H9 (cell line): ENCODE results near the gene MGAT4A. TPM values are rescaled to one million over a fixed set of nuclear protein-coding genes. Genes with fewer than 3 reads are reported as not detected.

Experiments used
- DNase-seq: peaks from one replicate; pipeline ENCODE4 v3.0.0-alpha.2; 2017
- H2AFZ ChIP-seq: one replicate; pipeline ENCODE4 v1.6.1; 2013; ENCODE audit warnings: mild to moderate bottlenecking, low read length, control low read depth, moderate library complexity
- H2AK5ac ChIP-seq: 2 replicates; pipeline ENCODE4 v1.6.1; 2013; ENCODE audit warnings: low read length, control low read depth, mixed read lengths; ENCODE audit not compliant: insufficient read length
- H2BK120ac ChIP-seq: one replicate; pipeline ENCODE4 v1.6.1; 2013; ENCODE audit warnings: low read depth, mild to moderate bottlenecking, low read length, control low read depth, inconsistent platforms; ENCODE audit not compliant: poor library complexity, severe bottlenecking
- H2BK12ac ChIP-seq: 2 replicates; pipeline ENCODE4 v1.6.1; 2013; ENCODE audit warnings: low read length, control low read depth, mixed read lengths, low read depth; ENCODE audit not compliant: insufficient read length
- H2BK15ac ChIP-seq: 2 replicates; pipeline ENCODE4 v1.6.1; 2013; ENCODE audit warnings: low read depth, low read length, control low read depth
- H2BK20ac ChIP-seq: one replicate; pipeline ENCODE4 v1.6.1; 2013; ENCODE audit warnings: low read depth, mild to moderate bottlenecking, low read length, control low read depth, inconsistent platforms; ENCODE audit not compliant: poor library complexity, severe bottlenecking
- H2BK5ac ChIP-seq: 2 replicates; pipeline ENCODE4 v1.6.1; 2013; ENCODE audit warnings: low read length, control low read depth, mixed read lengths; ENCODE audit not compliant: insufficient read length
- H3K14ac ChIP-seq: 2 replicates; pipeline ENCODE4 v1.6.1; 2013; ENCODE audit warnings: low read length, control low read depth; ENCODE audit not compliant: insufficient read depth
- H3K18ac ChIP-seq: 2 replicates; pipeline ENCODE4 v1.6.1; 2013; ENCODE audit warnings: low read depth, mild to moderate bottlenecking, mixed read lengths, low read length, control low read depth; ENCODE audit not compliant: insufficient read length
- H3K23ac ChIP-seq: 2 replicates; pipeline ENCODE4 v1.6.1; 2013; ENCODE audit warnings: low read length, control low read depth, mixed read lengths, low read depth; ENCODE audit not compliant: insufficient read length
- H3K23me2 ChIP-seq: 2 replicates; pipeline ENCODE4 v1.6.1; 2013; ENCODE audit warnings: low read depth, mild to moderate bottlenecking, mixed read lengths, low read length, control low read depth; ENCODE audit not compliant: insufficient read length, poor library complexity, severe bottlenecking
- H3K27ac ChIP-seq: 2 replicates; pipeline ENCODE4 v1.5.1; 2013; ENCODE audit warnings: low read length, control low read depth, mixed read lengths, low read depth; ENCODE audit not compliant: insufficient read length
- H3K27me3 ChIP-seq: 2 replicates; pipeline ENCODE4 v1.6.1; 2013; ENCODE audit warnings: low read length, control low read depth, inconsistent platforms; ENCODE audit not compliant: insufficient read depth
- H3K4ac ChIP-seq: 2 replicates; pipeline ENCODE4 v1.6.1; 2013; ENCODE audit warnings: low read depth, mild to moderate bottlenecking, control low read depth, inconsistent platforms, low read length, moderate library complexity
- H3K4me1 ChIP-seq: 2 replicates; pipeline ENCODE4 v1.6.1; 2013; ENCODE audit warnings: low read length, control low read depth, inconsistent platforms; ENCODE audit not compliant: insufficient read depth
- H3K4me2 ChIP-seq: 2 replicates; pipeline ENCODE4 v1.6.1; 2013; ENCODE audit warnings: low read length, control low read depth, mixed read lengths; ENCODE audit not compliant: insufficient read length, insufficient read depth
- H3K56ac ChIP-seq: 2 replicates; pipeline ENCODE4 v1.6.1; 2013; ENCODE audit warnings: low read depth, mild to moderate bottlenecking, mixed read lengths, low read length, control low read depth; ENCODE audit not compliant: insufficient read length
- H3K79me1 ChIP-seq: 2 replicates; pipeline ENCODE4 v1.6.1; 2013; ENCODE audit warnings: low read depth, mild to moderate bottlenecking, moderate library complexity, low read length, control low read depth, inconsistent platforms; ENCODE audit not compliant: insufficient read depth, poor library complexity, severe bottlenecking
- H3K79me2 ChIP-seq: 2 replicates; pipeline ENCODE4 v1.6.1; 2013; ENCODE audit warnings: low read length, control low read depth, inconsistent platforms; ENCODE audit not compliant: insufficient read depth
- H3K9ac ChIP-seq: 2 replicates; pipeline ENCODE4 v1.6.1; 2013; ENCODE audit warnings: low read length, control low read depth, mixed read lengths; ENCODE audit not compliant: insufficient read length; ENCODE audit errors: extremely low read depth
- H3K9me3 ChIP-seq: one replicate; pipeline ENCODE4 v1.6.1; 2013; ENCODE audit warnings: low read depth, low read length, inconsistent platforms; ENCODE audit not compliant: control insufficient read depth
- H3T11ph ChIP-seq: one replicate; pipeline ENCODE4 v1.6.1; 2013; ENCODE audit warnings: mild to moderate bottlenecking, low read length, control low read depth, inconsistent platforms
- H4K20me1 ChIP-seq: one replicate; pipeline ENCODE4 v1.6.1; 2013; ENCODE audit not compliant: control insufficient read depth, insufficient read length, insufficient read depth
- H4K5ac ChIP-seq: 2 replicates; pipeline ENCODE4 v1.6.1; 2013; ENCODE audit warnings: low read depth, mild to moderate bottlenecking, mixed read lengths, low read length, control low read depth; ENCODE audit not compliant: insufficient read length
- H4K8ac ChIP-seq: replicated peaks from 2 replicates; pipeline ENCODE4 v1.6.1; 2013; ENCODE audit warnings: low read length, control low read depth, mixed read lengths, low read depth; ENCODE audit not compliant: insufficient read length
- H4K91ac ChIP-seq: 2 replicates; pipeline ENCODE4 v1.6.1; 2013; ENCODE audit warnings: low read depth, mild to moderate bottlenecking, moderate library complexity, mixed read lengths, low read length, control low read depth; ENCODE audit not compliant: insufficient read length
- H3K27ac Mint-ChIP-seq, 3 experiments: 2 replicates in 2 of 3; 3 replicates in 1 of 3; pipeline ENCODE4 v1.8.0; 2020 to 2021; ENCODE audit warnings: mixed read lengths in 3 of 3, mild to moderate bottlenecking in 1 of 3, moderate library complexity in 1 of 3
- H3K27me3 Mint-ChIP-seq: 2 replicates; pipeline ENCODE4 v1.8.0; 2021; ENCODE audit warnings: low read depth, mild to moderate bottlenecking, moderate library complexity, mixed read lengths
- H3K36me3 Mint-ChIP-seq, 3 experiments: 2 replicates in 2 of 3; 3 replicates in 1 of 3; pipeline ENCODE4 v1.8.0; 2020 to 2021; ENCODE audit warnings: low read depth in 3 of 3, mixed read lengths in 3 of 3; ENCODE audit not compliant: insufficient read depth in 1 of 3
- H3K4me1 Mint-ChIP-seq, 2 experiments: 2 replicates each; pipeline ENCODE4 v1.8.0; 2020; ENCODE audit warnings: mixed read lengths in 2 of 2
- H3K4me3 Mint-ChIP-seq, 2 experiments: 2 replicates in 1 of 2; 3 replicates in 1 of 2; pipeline ENCODE4 v1.8.0; 2020 to 2021; ENCODE audit warnings: mild to moderate bottlenecking in 2 of 2, mixed read lengths in 2 of 2, moderate library complexity in 1 of 2
- H3K9me3 Mint-ChIP-seq, 2 experiments: 2 replicates in 1 of 2; 3 replicates in 1 of 2; pipeline ENCODE4 v1.8.0; 2020; ENCODE audit warnings: mild to moderate bottlenecking in 2 of 2, mixed read lengths in 2 of 2, moderate library complexity in 1 of 2
- WGBS: extraction: QIAGEN DNeasy Blood & Tissue Kit; methylation state at CpG from one replicate; pipeline ENCODE4 v1.1.7; 2013; ENCODE audit warnings: missing lambda C conversion rate, low lambda C conversion rate, mixed read lengths; ENCODE audit not compliant: insufficient read length; ENCODE audit errors: extremely low coverage; 5-methylcytosine and 5-hydroxymethylcytosine counted together
- total RNA-seq: library from RNA; stranded (reverse); gene quantifications from 2 replicates; pipeline ENCODE4 v1.2.1, GENCODE V29; 2021
- TF ChIP-seq, protein P1 (sequence below): fragments of 200-600 bp; sonication (generic); conservative IDR thresholded peaks from 3 replicates; pipeline ENCODE4 v1.8.0; 2021; ENCODE audit warnings: antibody characterized with exemption, mild to moderate bottlenecking

Gene MGAT4A
- total RNA-seq, 1 experiment from 2014 or later: 3.5 TPM

DNA sequence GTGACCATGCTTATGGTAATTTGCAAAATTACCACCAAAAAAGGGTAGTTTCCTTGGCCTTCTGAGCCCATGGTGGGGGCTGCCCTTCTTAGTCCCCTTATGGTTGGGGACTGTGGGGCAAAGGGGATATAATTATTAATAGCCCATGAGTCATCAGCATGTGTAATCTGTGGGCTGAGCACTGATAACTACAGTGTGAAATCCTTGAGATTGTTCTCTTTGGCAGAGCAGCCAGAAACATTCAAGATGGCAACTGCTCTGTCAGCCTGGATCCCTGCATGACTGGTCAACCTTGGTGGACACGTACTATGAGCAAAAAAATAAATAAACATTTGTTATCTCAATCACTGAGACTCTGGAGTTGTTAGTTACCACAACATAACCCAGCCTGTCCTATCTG, 61.3 kb downstream of the MGAT4A start:
- H3K56ac ChIP-seq: no peak overlapping the region
- H2BK12ac ChIP-seq: no peak overlapping the region
- H3K9me3 Mint-ChIP-seq: peaks cover 14 to 27% of the 10 kb centered on the region in 2 experiments
- no peaks in the 10 kb centered on the region for H3K27me3 ChIP-seq
- H3K18ac ChIP-seq: no peak overlapping the region
- no peaks in the 10 kb centered on the region for H3K9me3 ChIP-seq
- no peak overlapping the region for H3K14ac ChIP-seq
- no peak overlapping the region for H3K4me3 Mint-ChIP-seq
- no peak overlapping the region for H2BK20ac ChIP-seq
- TF ChIP-seq, protein P1, sequence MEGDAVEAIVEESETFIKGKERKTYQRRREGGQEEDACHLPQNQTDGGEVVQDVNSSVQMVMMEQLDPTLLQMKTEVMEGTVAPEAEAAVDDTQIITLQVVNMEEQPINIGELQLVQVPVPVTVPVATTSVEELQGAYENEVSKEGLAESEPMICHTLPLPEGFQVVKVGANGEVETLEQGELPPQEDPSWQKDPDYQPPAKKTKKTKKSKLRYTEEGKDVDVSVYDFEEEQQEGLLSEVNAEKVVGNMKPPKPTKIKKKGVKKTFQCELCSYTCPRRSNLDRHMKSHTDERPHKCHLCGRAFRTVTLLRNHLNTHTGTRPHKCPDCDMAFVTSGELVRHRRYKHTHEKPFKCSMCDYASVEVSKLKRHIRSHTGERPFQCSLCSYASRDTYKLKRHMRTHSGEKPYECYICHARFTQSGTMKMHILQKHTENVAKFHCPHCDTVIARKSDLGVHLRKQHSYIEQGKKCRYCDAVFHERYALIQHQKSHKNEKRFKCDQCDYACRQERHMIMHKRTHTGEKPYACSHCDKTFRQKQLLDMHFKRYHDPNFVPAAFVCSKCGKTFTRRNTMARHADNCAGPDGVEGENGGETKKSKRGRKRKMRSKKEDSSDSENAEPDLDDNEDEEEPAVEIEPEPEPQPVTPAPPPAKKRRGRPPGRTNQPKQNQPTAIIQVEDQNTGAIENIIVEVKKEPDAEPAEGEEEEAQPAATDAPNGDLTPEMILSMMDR: no peak
- H3K27ac ChIP-seq: no peak overlapping the region
- H2BK120ac ChIP-seq: no peak overlapping the region
- H2BK5ac ChIP-seq: no peak overlapping the region
- peaks cover 13 to 22% (median 13%) of the 10 kb centered on the region in 3 experiments for H3K36me3 Mint-ChIP-seq
- H4K8ac ChIP-seq: no peak overlapping the region
- H4K5ac ChIP-seq: no peak overlapping the region
- no peaks in the 10 kb centered on the region for H3K23me2 ChIP-seq
- no peaks in the 10 kb centered on the region for H3K4me1 ChIP-seq
- no peak overlapping the region for H3K23ac ChIP-seq
- WGBS: no CpG with 5 or more reads among the region's 1 CpG
- no peak overlapping the region for H3K4me2 ChIP-seq
- no peak overlapping the region for H2AFZ ChIP-seq
- no peak overlapping the region for H2AK5ac ChIP-seq
- DNase-seq: no peak
- no peaks in the 10 kb centered on the region for H3K79me2 ChIP-seq
- no peak overlapping the region for H3K9ac ChIP-seq
- no peaks in the 10 kb centered on the region for H3K4me1 Mint-ChIP-seq
- no peak overlapping the region for H3K27ac Mint-ChIP-seq
- H3T11ph ChIP-seq: no peak overlapping the region
- no peaks in the 10 kb centered on the region; the same call in 1 of the 2 replicates for H3K27me3 Mint-ChIP-seq
- no peak overlapping the region for H2BK15ac ChIP-seq
- no peak overlapping the region for H4K91ac ChIP-seq
- no peaks in the 10 kb centered on the region for H4K20me1 ChIP-seq
- no peaks in the 10 kb centered on the region for H3K79me1 ChIP-seq
- no peak overlapping the region for H3K4ac ChIP-seq
